Thyroid gland (tissue), 4 donors: Measurements from ENCODE around the gene MED9.

Source experiments
- CTCF ChIP-seq, 6 experiments: fragments of 200-600 bp in 3 of 6; fragments of 450-650 bp in 3 of 6; sonication (generic) in 3 of 6; IDR thresholded peaks; one replicate each; pipeline ENCODE4 v1.5.1; 2016 to 2019; ENCODE audit warnings: antibody characterized with exemption in 6 of 6, mild to moderate bottlenecking in 2 of 6, inconsistent platforms in 1 of 6, moderate library complexity in 1 of 6
- POLR2A ChIP-seq, 2 donors: fragments of 450-650 bp; IDR thresholded peaks; one replicate each; pipeline ENCODE4 v1.6.1; 2017; ENCODE audit warnings: antibody characterized with exemption in 2 of 2, mild to moderate bottlenecking in 2 of 2, moderate library complexity in 1 of 2

- TF ChIP-seq CTCF (IDR thresholded peaks at IDR 0.05) (no peak), POLR2A (IDR thresholded peaks at IDR 0.05) (no peak)
Measured at GRCh38 chr17:17509601-17510425, 33.0 kb downstream of the MED9 start.
